BJ (cell line): ENCODE data around the gene ZC3H12C. TPM values are rescaled to one million over a fixed set of nuclear protein-coding genes. Genes with fewer than 3 reads are reported as not detected.
"Not testable (repeated sequence)": the region's sequence is repeated elsewhere in the genome, so short reads cannot be mapped to it uniquely, and the experiment has no call there.

Experiments
- CTCF ChIA-PET: fragments of 350-600 bp; formaldehyde crosslinking; extraction: SDS; loops from one replicate; lab custom pipeline; 2021; ENCODE audit warnings: antibody characterized with exemption, inconsistent platforms; lab: Yijun Ruan, JAX
- POLR2A ChIA-PET: fragments of 300-600 bp; sonication (Branson Sonifier 250); formaldehyde crosslinking; extraction: SDS; loops from one replicate; lab custom pipeline; 2021; ENCODE audit warnings: antibody characterized with exemption; lab: Charles Lee
- DNase-seq: peaks from one replicate; pipeline ENCODE4 v3.0.0-alpha.2; 2011; ENCODE audit warnings: low read depth
- H3K27me3 ChIP-seq: 2 replicates; pipeline ENCODE4 v1.6.0; 2011; ENCODE audit warnings: low read length; ENCODE audit not compliant: control insufficient read depth, insufficient read depth
- H3K36me3 ChIP-seq: 2 replicates; pipeline ENCODE4 v1.5.1; 2011; ENCODE audit warnings: low read length; ENCODE audit not compliant: control insufficient read depth, insufficient read depth
- H3K4me3 ChIP-seq: 2 replicates; pipeline ENCODE4 v1.5.1; 2011; ENCODE audit warnings: low read depth, mild to moderate bottlenecking, control low read depth, low read length
- polyA plus RNA-seq: library from polyadenylated mRNA; depleted of rRNA; stranded (reverse); fragments of >200 nt; gene quantifications from 2 replicates; pipeline ENCODE4 v1.2.3, GENCODE V29; 2011
- TF ChIP-seq, protein P1 (sequence below): IDR thresholded peaks from 2 replicates; pipeline ENCODE4 v1.5.1; 2011; ENCODE audit warnings: low read depth, mild to moderate bottlenecking, control low read depth, inconsistent platforms, low read length, moderate library complexity; ENCODE audit not compliant: insufficient read depth

ZC3H12C gene
- polyA plus RNA-seq, 1 experiment: 5.2 TPM

DNA sequence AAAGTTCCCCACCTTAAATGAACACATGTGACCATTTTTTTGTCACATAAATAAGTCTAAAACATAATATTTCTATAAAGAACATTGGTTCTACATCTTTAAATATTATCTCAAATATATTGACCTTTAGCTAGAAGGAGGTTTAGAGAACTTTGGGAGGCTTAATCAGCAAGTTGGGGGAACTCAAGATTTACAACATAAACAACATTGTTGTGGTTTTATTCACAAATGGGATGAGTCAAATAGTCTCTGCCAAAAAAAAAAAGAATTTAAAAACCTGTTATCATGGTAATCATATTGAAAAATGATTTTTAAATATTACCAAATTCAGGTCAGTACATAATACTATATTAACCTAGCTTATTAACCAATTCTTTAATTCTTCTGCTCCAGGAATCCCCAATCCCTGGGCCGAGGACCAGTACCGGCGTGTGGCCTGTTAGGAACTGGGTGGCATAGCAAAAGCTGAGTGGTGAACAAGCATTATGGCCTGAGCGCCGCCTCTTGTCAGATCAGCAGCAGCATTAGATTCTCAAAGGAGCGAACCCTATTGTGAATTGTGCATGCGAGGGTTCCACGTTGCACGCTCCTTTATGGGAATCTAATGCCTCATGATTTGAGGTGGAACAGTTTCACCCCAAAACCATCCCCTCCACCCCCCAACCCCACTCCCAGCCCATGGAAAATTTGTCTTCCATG lies 105.0 kb downstream of the ZC3H12C start:
- H3K27me3 ChIP-seq: 0 out of 2 replicates have a peak, but pooled peaks cover 1% of the 10 kb centered on the region
- no peaks in the 10 kb centered on the region for H3K36me3 ChIP-seq
- CTCF ChIA-PET: interaction anchor here (0.8 to 1.2 kb wide), 2 partner anchors 13 to 170 kb away, joined by 3 read pairs; no protein-coding TSS in a partner anchor
- TF ChIP-seq, protein P1, sequence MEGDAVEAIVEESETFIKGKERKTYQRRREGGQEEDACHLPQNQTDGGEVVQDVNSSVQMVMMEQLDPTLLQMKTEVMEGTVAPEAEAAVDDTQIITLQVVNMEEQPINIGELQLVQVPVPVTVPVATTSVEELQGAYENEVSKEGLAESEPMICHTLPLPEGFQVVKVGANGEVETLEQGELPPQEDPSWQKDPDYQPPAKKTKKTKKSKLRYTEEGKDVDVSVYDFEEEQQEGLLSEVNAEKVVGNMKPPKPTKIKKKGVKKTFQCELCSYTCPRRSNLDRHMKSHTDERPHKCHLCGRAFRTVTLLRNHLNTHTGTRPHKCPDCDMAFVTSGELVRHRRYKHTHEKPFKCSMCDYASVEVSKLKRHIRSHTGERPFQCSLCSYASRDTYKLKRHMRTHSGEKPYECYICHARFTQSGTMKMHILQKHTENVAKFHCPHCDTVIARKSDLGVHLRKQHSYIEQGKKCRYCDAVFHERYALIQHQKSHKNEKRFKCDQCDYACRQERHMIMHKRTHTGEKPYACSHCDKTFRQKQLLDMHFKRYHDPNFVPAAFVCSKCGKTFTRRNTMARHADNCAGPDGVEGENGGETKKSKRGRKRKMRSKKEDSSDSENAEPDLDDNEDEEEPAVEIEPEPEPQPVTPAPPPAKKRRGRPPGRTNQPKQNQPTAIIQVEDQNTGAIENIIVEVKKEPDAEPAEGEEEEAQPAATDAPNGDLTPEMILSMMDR: no peak
- no peak for DNase-seq
- POLR2A ChIA-PET: no interaction called here
- H3K4me3 ChIP-seq: no peak overlapping the region

- ChIA-PET CTCF (interaction anchor here (1.2 to 5.3 kb wide), 4 partner anchors 150 to 233 kb away, joined by 3 to 88 read pairs (median 17); partner anchors contain the start of gene FDX1), POLR2A (no interaction called here)
- Histone ChIP-seq H3K27me3 (0 out of 2 replicates have a peak, but pooled peaks cover 1% of the 10 kb centered on the region), H3K4me3 (no peak overlapping the region), H3K36me3 (no peaks in the 10 kb centered on the region)
- TF ChIP-seq, protein P1: no peak
- DNase-seq: no peak
Measured at GRCh38 chr11:110199184-110199981, 106.2 kb downstream of the ZC3H12C start.

DNA sequence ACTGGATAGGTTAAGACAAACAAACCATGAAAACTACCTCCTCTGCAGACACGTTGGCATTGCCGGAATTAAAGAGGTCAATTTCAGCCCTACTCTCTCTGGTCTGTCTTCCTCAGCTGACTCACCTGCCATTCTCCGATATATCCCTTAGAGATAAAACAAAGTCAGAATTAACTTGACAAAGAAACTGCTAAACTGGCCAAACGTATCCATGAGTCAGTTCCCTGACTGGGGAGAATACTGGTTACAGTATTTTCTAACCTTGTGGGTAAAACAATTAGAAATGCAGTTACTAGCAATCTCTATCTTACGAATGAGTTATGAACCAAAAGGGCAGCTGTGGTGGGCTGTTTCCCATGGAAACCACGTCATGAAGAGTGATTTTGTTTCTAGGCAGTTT lies 107.0 kb downstream of the ZC3H12C start:
- H3K27me3 ChIP-seq: 0 out of 2 replicates have a peak, but pooled peaks cover 1% of the 10 kb centered on the region
- no peak overlapping the region for H3K4me3 ChIP-seq
- POLR2A ChIA-PET: no interaction called here
- no peaks in the 10 kb centered on the region for H3K36me3 ChIP-seq
- CTCF ChIA-PET: interaction anchor here (0.6 to 5.3 kb wide), 9 partner anchors 168 to 256 kb away, joined by 3 to 88 read pairs (median 11); partner anchors contain the start of gene FDX1
- TF ChIP-seq, protein P1: no peak
- no peak for DNase-seq

GRCh38 chr11:110200836-110201235 lies 107.6 kb downstream of the ZC3H12C start:
- no peak for DNase-seq
- Histone ChIP-seq H3K4me3 (no peak overlapping the region), H3K27me3 (0 out of 2 replicates have a peak, but pooled peaks cover 1% of the 10 kb centered on the region), H3K36me3 (no peaks in the 10 kb centered on the region)
- TF ChIP-seq, protein P1: no peak
- POLR2A ChIA-PET: no interaction called here
- CTCF ChIA-PET: interaction anchor here (0.6 to 5.3 kb wide), 19 partner anchors 26 to 1243 kb away, joined by 3 to 88 read pairs (median 5); partner anchors contain the start of gene FDX1

GRCh38 chr11:110207123-110207522 lies 113.9 kb downstream of the ZC3H12C start:
- ChIA-PET CTCF (interaction anchor here (0.7 kb wide), 1 partner anchor 258 kb away, joined by 4 read pairs; no protein-coding TSS in a partner anchor), POLR2A (no interaction called here)
- TF ChIP-seq, protein P1: no peak
- Histone ChIP-seq H3K27me3 (no peaks in the 10 kb centered on the region), H3K4me3 (no peak overlapping the region), H3K36me3 (no peaks in the 10 kb centered on the region)
- no peak for DNase-seq

DNA sequence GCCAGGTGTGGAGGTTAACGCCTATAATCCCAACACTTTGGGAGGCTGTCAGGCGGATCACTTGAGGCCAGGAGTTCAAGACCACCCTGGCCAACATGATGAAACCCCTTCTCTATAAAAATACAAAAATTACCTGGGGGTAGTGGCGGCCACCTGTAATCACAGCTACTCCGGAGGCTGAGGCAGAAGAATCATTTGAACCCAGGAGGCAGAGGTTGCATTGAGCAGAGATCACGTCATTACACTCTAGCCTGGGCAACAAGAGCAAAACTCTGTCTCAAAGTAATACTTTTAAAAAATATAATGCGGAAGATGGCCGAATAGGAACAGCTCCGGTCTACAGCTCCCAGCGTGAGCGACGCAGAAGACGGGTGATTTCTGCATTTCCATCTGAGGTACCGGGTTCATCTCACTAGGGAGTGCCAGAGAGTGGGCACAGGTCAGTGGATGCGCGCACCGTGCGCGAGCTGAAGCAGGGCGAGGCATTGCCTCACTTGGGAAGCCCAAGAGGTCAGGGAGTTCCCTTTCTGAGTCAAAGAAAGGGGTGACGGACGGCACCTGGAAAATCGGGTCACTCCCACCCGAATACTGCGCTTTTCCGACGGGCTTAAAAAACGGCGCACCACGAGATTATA lies 115.6 kb downstream of the ZC3H12C start:
- H3K36me3 ChIP-seq, H3K4me3 ChIP-seq, POLR2A ChIA-PET, DNase-seq, CTCF ChIA-PET, H3K27me3 ChIP-seq: not testable (repeated sequence)

- CTCF ChIA-PET, H3K36me3 ChIP-seq: not testable (repeated sequence)
Measured at GRCh38 chr11:110209313-110209694, 116.1 kb downstream of the ZC3H12C start.

More at GRCh38 chr11:110209313-110209694, 116.1 kb downstream of the ZC3H12C start:
- POLR2A ChIA-PET, H3K4me3 ChIP-seq, DNase-seq, H3K27me3 ChIP-seq: not testable (repeated sequence)
